H1 (cell line): Measurements from ENCODE around the gene SLC38A10.

Experiments used
- ASH2L ChIP-seq: fragments of 200-600, 300-600 bp; sonication (generic); IDR thresholded peaks from one replicate; pipeline ENCODE4 v1.7.1; 2017; ENCODE audit warnings: low read length
- CTBP2 ChIP-seq: IDR thresholded peaks from 2 replicates; pipeline ENCODE4 v1.7.0; 2011; ENCODE audit warnings: borderline replicate concordance, mild to moderate bottlenecking, moderate library complexity, mixed read lengths, low read length; ENCODE audit not compliant: insufficient read depth, insufficient read length
- EGR1 ChIP-seq: IDR thresholded peaks from 2 replicates; pipeline ENCODE4 v1.6.1; 2011; ENCODE audit warnings: low read depth, low read length, borderline replicate concordance
- GABPA ChIP-seq: IDR thresholded peaks from 2 replicates; pipeline ENCODE4 v1.6.1; 2011; ENCODE audit warnings: mild to moderate bottlenecking, low read length, moderate library complexity, borderline replicate concordance; ENCODE audit not compliant: insufficient read depth
- POLR2A ChIP-seq, 2 experiments: IDR thresholded peaks; 1 replicate in 1 of 2; 2 replicates in 1 of 2; pipeline ENCODE4 v1.6.1; 2011; ENCODE audit warnings: low read depth in 2 of 2, low read length in 2 of 2, mild to moderate bottlenecking in 2 of 2; ENCODE audit errors: control extremely low read depth in 1 of 2
- POLR2AphosphoS5 ChIP-seq: IDR thresholded peaks from 2 replicates; pipeline ENCODE4 v1.6.1; 2011; ENCODE audit warnings: low read depth, low read length
- RAD21 ChIP-seq, 2 experiments: IDR thresholded peaks in 1 of 2; conservative IDR thresholded peaks in 1 of 2; 2 replicates each; pipeline ENCODE4 v1.6.1; 2011; ENCODE audit warnings: low read depth in 2 of 2, low read length in 2 of 2, improper control_type of control experiment in 1 of 2, inconsistent platforms in 1 of 2, mild to moderate bottlenecking in 1 of 2, moderate library complexity in 1 of 2
- RXRA ChIP-seq: IDR thresholded peaks from 2 replicates; pipeline ENCODE4 v1.6.1; 2011; ENCODE audit warnings: low read depth, mild to moderate bottlenecking, low read length, moderate library complexity; ENCODE audit not compliant: insufficient read depth
- SP1 ChIP-seq: IDR thresholded peaks from 2 replicates; pipeline ENCODE4 v1.6.1; 2011; ENCODE audit warnings: low read depth, low read length
- TCF12 ChIP-seq: IDR thresholded peaks from 2 replicates; pipeline ENCODE4 v1.6.1; 2011; ENCODE audit warnings: low read depth, mild to moderate bottlenecking, low read length
- ZNF274 ChIP-seq: IDR thresholded peaks from 2 replicates; pipeline ENCODE4 v1.7.0; 2012; ENCODE audit warnings: low read length, borderline replicate concordance; ENCODE audit errors: extremely low read depth
- TF ChIP-seq, protein P1 (sequence below): IDR thresholded peaks from 2 replicates; pipeline ENCODE4 v1.6.1; 2011; ENCODE audit warnings: low read length, improper control_type of control experiment
- TF ChIP-seq, protein P2 (sequence below), 3 experiments: IDR thresholded peaks; 1 replicate in 2 of 3; 2 replicates in 1 of 3; pipeline versions ENCODE4 v1.5.1 to v1.6.1; 2011; ENCODE audit warnings: low read length in 3 of 3, mild to moderate bottlenecking in 3 of 3, inconsistent platforms in 2 of 3, low read depth in 1 of 3, moderate library complexity in 1 of 3; ENCODE audit not compliant: insufficient read depth in 1 of 3; ENCODE audit errors: control extremely low read depth in 1 of 3
- TF ChIP-seq, protein P3 (sequence below): IDR thresholded peaks from 2 replicates; pipeline ENCODE4 v1.6.1; 2011; ENCODE audit warnings: low read depth, mild to moderate bottlenecking, low read length; ENCODE audit not compliant: insufficient read depth

DNA sequence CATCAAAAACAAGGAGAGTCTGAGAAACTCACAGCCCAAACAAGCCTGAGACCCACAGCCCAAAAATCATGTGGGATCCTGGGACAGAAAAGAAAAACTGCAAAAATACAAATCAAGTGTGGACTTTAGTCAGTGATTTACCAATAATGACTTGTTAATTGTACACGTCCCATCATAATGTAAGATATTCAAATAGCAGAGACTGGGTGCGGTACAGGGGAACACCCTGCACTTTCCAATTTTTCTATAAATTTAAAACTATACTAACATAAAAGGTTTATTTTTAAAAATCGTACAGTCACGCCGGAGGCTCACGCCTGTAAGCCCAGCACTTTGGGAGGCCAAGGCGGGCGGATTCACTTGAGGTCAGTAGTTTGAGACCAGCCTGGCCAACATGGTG lies 81.1 kb downstream of the SLC38A10 start:
- no peak for TF ChIP-seq EGR1
- no peak for TF ChIP-seq ZNF274
- TF ChIP-seq, protein P1, sequence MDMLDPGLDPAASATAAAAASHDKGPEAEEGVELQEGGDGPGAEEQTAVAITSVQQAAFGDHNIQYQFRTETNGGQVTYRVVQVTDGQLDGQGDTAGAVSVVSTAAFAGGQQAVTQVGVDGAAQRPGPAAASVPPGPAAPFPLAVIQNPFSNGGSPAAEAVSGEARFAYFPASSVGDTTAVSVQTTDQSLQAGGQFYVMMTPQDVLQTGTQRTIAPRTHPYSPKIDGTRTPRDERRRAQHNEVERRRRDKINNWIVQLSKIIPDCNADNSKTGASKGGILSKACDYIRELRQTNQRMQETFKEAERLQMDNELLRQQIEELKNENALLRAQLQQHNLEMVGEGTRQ = no peak
- no peak for TF ChIP-seq RXRA
- TF ChIP-seq, protein P2, sequence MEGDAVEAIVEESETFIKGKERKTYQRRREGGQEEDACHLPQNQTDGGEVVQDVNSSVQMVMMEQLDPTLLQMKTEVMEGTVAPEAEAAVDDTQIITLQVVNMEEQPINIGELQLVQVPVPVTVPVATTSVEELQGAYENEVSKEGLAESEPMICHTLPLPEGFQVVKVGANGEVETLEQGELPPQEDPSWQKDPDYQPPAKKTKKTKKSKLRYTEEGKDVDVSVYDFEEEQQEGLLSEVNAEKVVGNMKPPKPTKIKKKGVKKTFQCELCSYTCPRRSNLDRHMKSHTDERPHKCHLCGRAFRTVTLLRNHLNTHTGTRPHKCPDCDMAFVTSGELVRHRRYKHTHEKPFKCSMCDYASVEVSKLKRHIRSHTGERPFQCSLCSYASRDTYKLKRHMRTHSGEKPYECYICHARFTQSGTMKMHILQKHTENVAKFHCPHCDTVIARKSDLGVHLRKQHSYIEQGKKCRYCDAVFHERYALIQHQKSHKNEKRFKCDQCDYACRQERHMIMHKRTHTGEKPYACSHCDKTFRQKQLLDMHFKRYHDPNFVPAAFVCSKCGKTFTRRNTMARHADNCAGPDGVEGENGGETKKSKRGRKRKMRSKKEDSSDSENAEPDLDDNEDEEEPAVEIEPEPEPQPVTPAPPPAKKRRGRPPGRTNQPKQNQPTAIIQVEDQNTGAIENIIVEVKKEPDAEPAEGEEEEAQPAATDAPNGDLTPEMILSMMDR (IDR thresholded peaks at IDR 0.05; ENCODE audit: control extremely low read depth in 1 of 3, insufficient read depth in 1 of 3, low read depth in 1 of 3, low read length in 3 of 3) = no peak
- TF ChIP-seq GABPA = no peak
- TF ChIP-seq, protein P3, sequence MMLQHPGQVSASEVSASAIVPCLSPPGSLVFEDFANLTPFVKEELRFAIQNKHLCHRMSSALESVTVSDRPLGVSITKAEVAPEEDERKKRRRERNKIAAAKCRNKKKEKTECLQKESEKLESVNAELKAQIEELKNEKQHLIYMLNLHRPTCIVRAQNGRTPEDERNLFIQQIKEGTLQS = no peak
- TF ChIP-seq POLR2A (IDR thresholded peaks at IDR 0.05; ENCODE audit: control extremely low read depth in 1 of 2, low read depth in 2 of 2, low read length in 2 of 2) = no peak
- TF ChIP-seq TCF12 = no peak
- no peak for TF ChIP-seq SP1
- no peak for TF ChIP-seq CTBP2
- no peak for TF ChIP-seq POLR2AphosphoS5
- no peak for TF ChIP-seq ASH2L
- TF ChIP-seq RAD21 (IDR thresholded peaks at IDR 0.05 in 1 of 2, conservative IDR thresholded peaks at IDR 0.05 in 1 of 2; ENCODE audit: low read depth in 2 of 2, low read length in 2 of 2) = no peak
